A549 (cell line): ENCODE measurements around the gene CRIP2. TPM values are rescaled to one million over a fixed set of nuclear protein-coding genes. Genes with fewer than 3 reads are reported as not detected.

Experiments
- ATAC-seq, 2 experiments: fragments of 200-7000 bp in 1 of 2; fragments of >200 bp in 1 of 2; cut with Nextera tagmentation in 1 of 2; cut with Tn5 transposase in 1 of 2; 3 replicates each; pipeline versions ENCODE4 v1.8.0 to v1.9.1; 2018 to 2020; ENCODE audit warnings: mild to moderate bottlenecking in 1 of 2, moderate library complexity in 1 of 2
- CTCF ChIA-PET: fragments of 300-600 bp; sonication (Branson Sonifier 250); formaldehyde crosslinking; extraction: SDS; loops from one replicate; lab custom pipeline; 2021; ENCODE audit warnings: antibody characterized with exemption, inconsistent platforms; lab: Yijun Ruan, JAX
- POLR2A ChIA-PET: fragments of 350-600 bp; formaldehyde crosslinking; extraction: SDS; loops from one replicate; lab custom pipeline; 2021; ENCODE audit warnings: antibody characterized with exemption, inconsistent platforms; lab: Yijun Ruan, JAX
- DNase-seq, 2 experiments: peaks; one replicate each; pipeline versions ENCODE4 v3.0.0 to v3.0.0-alpha.2; 2011 to 2016; ENCODE audit warnings: low read depth in 1 of 2, low spot score in 1 of 2
- FAIRE-seq: peaks from 2 replicates; lab custom pipeline; 2011; peaks lifted over from hg19 to GRCh38; lab: Jason Lieb, UNC
- H3K27ac ChIP-seq, 2 experiments: fragments of >200 bp; sonication (Bioruptor Twin); formaldehyde crosslinking; 3 replicates each; pipeline ENCODE4 v1.5.1; 2016 to 2017
- H3K4me1 ChIP-seq: fragments of >200 bp; sonication (Bioruptor Twin); formaldehyde crosslinking; 3 replicates; pipeline ENCODE4 v1.6.1; 2016
- H3K4me2 ChIP-seq: fragments of >200 bp; sonication (Bioruptor Twin); formaldehyde crosslinking; 3 replicates; pipeline ENCODE4 v1.6.1; 2016
- H3K4me3 ChIP-seq: fragments of >200 bp; sonication (Bioruptor Twin); formaldehyde crosslinking; 3 replicates; pipeline ENCODE4 v1.5.1; 2016
- H3K9me3 ChIP-seq: fragments of >200 bp; sonication (Bioruptor Twin); formaldehyde crosslinking; 3 replicates; pipeline ENCODE4 v1.6.1; 2016
- ATOH8 ChIP-seq: fragments of 250-450 bp; sonication (Bioruptor Pico); IDR thresholded peaks from 2 replicates; pipeline ENCODE4 v1.5.0; 2020; ENCODE audit warnings: low read depth, mild to moderate bottlenecking, moderate library complexity
- BCL3 ChIP-seq: fragments of >200 bp; sonication (Bioruptor Twin); formaldehyde crosslinking; IDR thresholded peaks from 3 replicates; pipeline ENCODE4 v1.6.1; 2016
- CEBPB ChIP-seq, 2 experiments: fragments of >200 bp in 1 of 2; sonication (Bioruptor Twin) in 1 of 2; formaldehyde crosslinking in 1 of 2; IDR thresholded peaks; 2 replicates each; pipeline ENCODE4 v1.6.1; 2012 to 2016
- CTCF ChIP-seq: fragments of >200 bp; sonication (Bioruptor Twin); formaldehyde crosslinking; IDR thresholded peaks from 3 replicates; pipeline ENCODE4 v1.5.1; 2016
- EHMT2 ChIP-seq: fragments of 200-600 bp; sonication (generic); IDR thresholded peaks from 2 replicates; pipeline ENCODE4 v1.6.1; 2016; ENCODE audit warnings: antibody characterized with exemption, low read depth, mild to moderate bottlenecking, moderate library complexity
- ELK1 ChIP-seq: fragments of 150-350 bp; IDR thresholded peaks from 2 replicates; pipeline ENCODE4 v1.6.1; 2014; ENCODE audit warnings: low read depth, mild to moderate bottlenecking, low read length
- ESRRA ChIP-seq: fragments of 150-350 bp; IDR thresholded peaks from 2 replicates; pipeline ENCODE4 v1.6.1; 2014; ENCODE audit warnings: mild to moderate bottlenecking, low read length, borderline replicate concordance
- FOSL2 ChIP-seq, 2 experiments: fragments of 450-650 bp in 1 of 2; fragments of >200 bp in 1 of 2; sonication (Bioruptor Twin) in 1 of 2; formaldehyde crosslinking; IDR thresholded peaks; 2 replicates each; pipeline versions ENCODE4 v1.5.0 to v1.6.1; 2016 to 2020; ENCODE audit warnings: mild to moderate bottlenecking in 1 of 2, moderate library complexity in 1 of 2
- HDAC2 ChIP-seq: fragments of 200-600 bp; sonication (generic); IDR thresholded peaks from 2 replicates; pipeline ENCODE4 v1.6.1; 2016
- HMGXB4 ChIP-seq: fragments of 250-450 bp; sonication (Bioruptor Pico); IDR thresholded peaks from 2 replicates; pipeline ENCODE4 v1.5.0; 2021; ENCODE audit warnings: mild to moderate bottlenecking, moderate library complexity, borderline replicate concordance
- HOXB5 ChIP-seq: fragments of 250-450 bp; sonication (Bioruptor Pico); IDR thresholded peaks from 2 replicates; pipeline ENCODE4 v1.5.0; 2020; ENCODE audit warnings: mild to moderate bottlenecking, moderate library complexity
- KDM1A ChIP-seq: fragments of 200-600 bp; sonication (generic); IDR thresholded peaks from 2 replicates; pipeline ENCODE4 v1.6.1; 2016; ENCODE audit warnings: low read depth, mild to moderate bottlenecking
- MAFK ChIP-seq: fragments of 450-650 bp; IDR thresholded peaks from 2 replicates; pipeline ENCODE4 v1.6.1; 2014; ENCODE audit not compliant: partially characterized antibody
- MAZ ChIP-seq: fragments of 150-350 bp; IDR thresholded peaks from 2 replicates; pipeline ENCODE4 v1.6.1; 2014; ENCODE audit warnings: antibody characterized with exemption, low read depth, low read length, borderline replicate concordance
- NR3C1 ChIP-seq: fragments of >200 bp; sonication (Bioruptor Twin); formaldehyde crosslinking; IDR thresholded peaks from 3 replicates; pipeline ENCODE4 v1.6.1; 2017
- PHF8 ChIP-seq: fragments of 200-600 bp; sonication (generic); IDR thresholded peaks from 2 replicates; pipeline ENCODE4 v1.6.1; 2016; ENCODE audit warnings: low read depth, mild to moderate bottlenecking, antibody characterized with exemption, moderate library complexity, borderline replicate concordance
- POLR2A ChIP-seq: IDR thresholded peaks from 2 replicates; pipeline ENCODE4 v1.6.1; 2012; ENCODE audit warnings: mild to moderate bottlenecking, low read length
- POLR2AphosphoS2 ChIP-seq: conservative IDR thresholded peaks from 2 replicates; pipeline ENCODE4 v1.6.1; 2012; ENCODE audit warnings: low read length, improper control_type of control experiment, inconsistent platforms
- RAD21 ChIP-seq, 2 experiments: fragments of >200 bp in 1 of 2; sonication (Bioruptor Twin) in 1 of 2; formaldehyde crosslinking in 1 of 2; IDR thresholded peaks in 1 of 2; conservative IDR thresholded peaks in 1 of 2; 2 replicates in 1 of 2; 3 replicates in 1 of 2; pipeline ENCODE4 v1.6.1; 2012 to 2018; ENCODE audit warnings: inconsistent platforms in 1 of 2
- RCOR1 ChIP-seq: fragments of 150-350 bp; IDR thresholded peaks from 2 replicates; pipeline ENCODE4 v1.6.1; 2014; ENCODE audit warnings: antibody characterized with exemption, low read length, low read depth
- RFX5 ChIP-seq: fragments of 450-650 bp; IDR thresholded peaks from 2 replicates; pipeline ENCODE4 v1.7.1; 2014; ENCODE audit warnings: antibody characterized with exemption, mild to moderate bottlenecking, moderate library complexity
- SMC3 ChIP-seq: fragments of >200 bp; sonication (Bioruptor Twin); formaldehyde crosslinking; IDR thresholded peaks from 3 replicates; pipeline ENCODE4 v1.6.1; 2018; ENCODE audit warnings: inconsistent platforms
- ZC3H11A ChIP-seq: fragments of 450-650 bp; IDR thresholded peaks from 2 replicates; pipeline ENCODE4 v1.6.1; 2014; ENCODE audit warnings: antibody characterized with exemption, mild to moderate bottlenecking
- ZSCAN20 ChIP-seq: fragments of 250-450 bp; sonication (Bioruptor Pico); IDR thresholded peaks from 2 replicates; pipeline ENCODE4 v1.8.0; 2022; ENCODE audit warnings: mild to moderate bottlenecking, moderate library complexity
- WGBS: methylation state at CpG from one replicate; pipeline ENCODE4 v1.1.6; 2017; ENCODE audit errors: missing lambda C conversion rate; 5-methylcytosine and 5-hydroxymethylcytosine counted together
- polyA plus RNA-seq, 4 experiments: library from polyadenylated mRNA; depleted of rRNA in 3 of 4; stranded (reverse); fragments of >200 nt; fragmentation: RNase III in 1 of 4; extraction: RNeasy Plus Mini Kit Qiagen cat#74134 plus additional on column Dnase treatment in 1 of 4; gene quantifications; 2 replicates in 3 of 4; 3 replicates in 1 of 4; pipeline ENCODE4 v1.2.3, GENCODE V29; 2011 to 2017

CRIP2 gene
- polyA plus RNA-seq, 2 of the 4 experiments (the other 2 are of a cell fraction), result 41.0 to 67.3 TPM

- CTCF ChIA-PET, result interaction anchor here (1.1 to 6.1 kb wide), 12 partner anchors 8 to 93 kb away, joined by 3 to 24 read pairs (median 4); no protein-coding TSS in a partner anchor
- 94% methylated on average over 6 of the region's 33 CpGs for WGBS
- Histone ChIP-seq H3K4me3 (no peak overlapping the region), H3K4me2 (no peak overlapping the region)
- POLR2A ChIA-PET, result no interaction called here
- no peak for TF ChIP-seq HOXB5
- no peak for TF ChIP-seq ZC3H11A
- no peak for TF ChIP-seq HDAC2
- TF ChIP-seq ZSCAN20, result no peak
- no peak for TF ChIP-seq FOSL2 (IDR thresholded peaks at IDR 0.05)
- TF ChIP-seq FOSL2 (CRISPR knock-in tag; IDR thresholded peaks at IDR 0.05), result no peak
- TF ChIP-seq CTCF, result peak; percentile 46
- TF ChIP-seq RAD21 (conservative IDR thresholded peaks at IDR 0.05 in 1 of 2, IDR thresholded peaks at IDR 0.05 in 1 of 2), result peak; percentile 23 to 36; a peak in 2 of 5 replicates
- peak; percentile 32; the same call in 2 of the 3 replicates for TF ChIP-seq SMC3
- no peak for TF ChIP-seq KDM1A
- TF ChIP-seq, all 56 proteins: peak for 3
- Histone ChIP-seq H3K27ac (no peak overlapping the region), H3K9me3 (no peaks in the 10 kb centered on the region), H3K4me1 (no peaks in the 10 kb centered on the region)
- FAIRE-seq (no peak), ATAC-seq (peak; percentile 54 to 85; a peak in 5 of 6 replicates), DNase-seq (peak; percentile 45 to 60)
Measured at GRCh38 chr14:105439710-105440553, 34.7 kb upstream of the CRIP2 start.

- FAIRE-seq, result no peak
- no peak overlapping the region for H3K4me3 ChIP-seq
- POLR2A ChIA-PET, result no interaction called here
- no peaks in the 10 kb centered on the region for H3K4me1 ChIP-seq
- DNase-seq, result no peak
- CTCF ChIA-PET, result interaction anchor here (1.1 to 6.1 kb wide), 11 partner anchors 8 to 69 kb away, joined by 3 to 24 read pairs (median 4); no protein-coding TSS in a partner anchor
- no peak; a peak in 1 of 6 replicates for ATAC-seq
- H3K4me2 ChIP-seq, result no peak overlapping the region
- WGBS, result 92% methylated on average over 14 of the region's 15 CpGs
- no peak for TF ChIP-seq ESRRA
- no peak for TF ChIP-seq MAZ
- no peak for TF ChIP-seq BCL3
- no peak for TF ChIP-seq POLR2AphosphoS2
- H3K9me3 ChIP-seq, result no peaks in the 10 kb centered on the region
- no peak overlapping the region for H3K27ac ChIP-seq
Measured at GRCh38 chr14:105440554-105440900, 34.1 kb upstream of the CRIP2 start.

- FAIRE-seq (no peak), ATAC-seq (no peak), DNase-seq (no peak)
- Histone ChIP-seq H3K9me3 (no peaks in the 10 kb centered on the region), H3K4me2 (no peak overlapping the region), H3K27ac (no peak overlapping the region), H3K4me3 (no peak overlapping the region), H3K4me1 (no peaks in the 10 kb centered on the region)
- 100% methylated on average over 2 of the region's 9 CpGs for WGBS
- ChIA-PET POLR2A (no interaction called here), CTCF (interaction anchor here (1.1 to 6.1 kb wide), 8 partner anchors 7 to 70 kb away, joined by 3 to 24 read pairs (median 8); no protein-coding TSS in a partner anchor)
- no peak for TF ChIP-seq CEBPB (IDR thresholded peaks at IDR 0.05)
- TF ChIP-seq NR3C1, result no peak
- no peak for TF ChIP-seq POLR2A
- no peak for TF ChIP-seq HMGXB4 (CRISPR knock-in tag)
- TF ChIP-seq BCL3, result no peak
- no peak for TF ChIP-seq ATOH8 (CRISPR knock-in tag)
- TF ChIP-seq HDAC2, result no peak
- no peak for TF ChIP-seq PHF8
- TF ChIP-seq ELK1, result no peak
- no peak for TF ChIP-seq MAFK
- TF ChIP-seq RFX5, result no peak
- TF ChIP-seq RCOR1, result no peak
- TF ChIP-seq EHMT2, result no peak
Measured at GRCh38 chr14:105440992-105441391, 33.6 kb upstream of the CRIP2 start.
